NCI-H146 treated with DMSO at 0.1 percent for 48 hours (cell line): ENCODE measurements around the gene CCNE1.
"Not testable (repeated sequence)": the region's sequence is repeated elsewhere in the genome, so short reads cannot be mapped to it uniquely, and the experiment has no call there.

Experiments
- DNase-seq: peaks from one replicate; lab custom pipeline; 2025; ENCODE audit not compliant: unreplicated experiment; lab: John Stamatoyannopoulos, UW

Gene CCNE1

DNA sequence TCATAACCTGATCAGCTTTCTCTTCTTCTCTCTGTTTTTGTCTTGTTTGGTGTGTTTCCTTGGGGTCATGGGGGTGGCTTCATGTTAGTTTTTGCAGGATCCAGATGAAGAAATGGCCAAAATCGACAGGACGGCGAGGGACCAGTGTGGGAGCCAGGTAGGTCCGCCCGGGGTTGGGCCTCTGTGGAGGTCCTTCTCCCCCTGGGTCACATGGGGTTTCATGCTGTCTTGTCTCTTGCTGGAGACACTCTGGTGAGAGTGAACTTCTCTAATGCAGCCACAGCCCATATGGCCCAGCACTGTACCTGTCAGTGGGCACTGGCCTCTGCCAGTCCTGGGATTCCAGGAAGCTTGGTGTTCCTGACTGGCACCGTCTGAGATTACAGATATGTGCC lies 1.1 kb downstream of the CCNE1 start:
- DNase-seq = no peak

DNA sequence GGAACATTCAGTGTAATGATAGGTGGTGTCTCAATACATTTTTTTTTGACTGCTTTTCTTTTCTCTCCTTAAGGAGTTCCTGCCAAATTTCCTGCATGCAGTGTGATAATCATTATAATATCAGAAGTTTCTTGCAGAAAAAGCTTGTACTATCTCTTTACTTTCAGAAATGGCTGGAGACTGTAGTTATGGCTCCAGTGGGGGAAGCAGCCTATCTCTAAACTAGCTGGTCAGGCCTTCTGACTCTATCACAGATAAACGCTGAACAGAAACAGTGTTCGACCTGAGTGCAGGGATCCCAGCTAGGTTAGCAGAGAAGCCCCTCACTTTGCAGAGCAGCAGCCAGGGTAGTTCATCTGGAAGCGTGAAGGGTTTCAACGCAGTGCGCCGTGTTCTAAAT lies 1.9 kb downstream of the CCNE1 start:
- DNase-seq = no peak

DNA sequence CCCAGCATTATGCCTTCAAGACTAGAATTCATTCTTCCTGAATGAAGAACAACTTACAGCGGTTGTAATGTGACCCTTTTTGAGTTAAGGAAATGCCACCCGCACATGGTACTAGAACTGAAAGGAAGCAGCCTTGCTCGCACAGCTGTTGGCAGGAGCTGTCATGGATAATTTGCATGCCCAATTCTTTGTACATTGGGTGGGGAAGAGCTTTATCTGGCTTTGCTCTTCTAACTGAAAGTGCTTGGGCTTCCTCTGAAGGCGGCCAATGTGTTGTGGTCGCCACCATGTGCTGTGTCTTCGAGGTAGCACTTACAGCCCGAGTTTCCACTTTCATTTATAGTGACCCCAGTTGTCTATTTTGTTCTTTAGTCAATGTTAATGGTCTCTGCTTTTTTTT lies 3.4 kb downstream of the CCNE1 start:
- no peak for DNase-seq

DNA sequence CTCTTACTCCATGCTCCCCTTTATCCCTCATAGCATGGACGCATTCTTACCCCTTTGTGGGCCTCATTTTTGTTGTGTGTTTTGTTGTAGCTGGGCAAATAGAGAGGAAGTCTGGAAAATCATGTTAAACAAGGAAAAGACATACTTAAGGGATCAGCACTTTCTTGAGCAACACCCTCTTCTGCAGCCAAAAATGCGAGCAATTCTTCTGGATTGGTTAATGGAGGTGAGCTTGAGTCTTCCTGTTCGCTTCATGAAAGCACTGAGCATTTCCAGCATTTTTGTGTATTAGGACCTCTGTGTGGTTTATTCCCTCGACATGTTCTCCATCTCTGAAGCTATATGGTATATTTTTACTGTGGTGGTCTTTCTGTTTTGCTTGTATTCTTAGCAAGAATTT lies 5.5 kb downstream of the CCNE1 start:
- DNase-seq = no peak

DNA sequence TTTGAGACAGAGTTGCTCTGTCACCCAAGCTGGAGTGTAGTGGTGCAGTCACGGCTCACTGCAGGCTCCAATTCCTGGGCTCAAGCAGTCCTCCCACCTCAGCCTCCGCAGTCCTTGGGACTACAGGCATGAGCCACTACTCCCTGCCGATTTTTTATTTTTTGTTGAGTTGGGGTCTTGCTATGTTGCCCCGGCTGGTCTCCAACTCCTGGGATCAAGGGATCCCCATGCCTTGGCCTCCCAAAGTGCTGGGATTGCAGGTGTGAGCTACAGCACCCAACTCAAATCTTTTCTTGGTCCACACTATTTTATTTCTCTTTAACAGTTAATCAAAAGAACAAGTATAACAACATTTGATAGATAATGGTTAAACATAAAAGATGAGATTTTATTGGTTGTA lies 7.5 kb downstream of the CCNE1 start:
- no peak for DNase-seq

DNA sequence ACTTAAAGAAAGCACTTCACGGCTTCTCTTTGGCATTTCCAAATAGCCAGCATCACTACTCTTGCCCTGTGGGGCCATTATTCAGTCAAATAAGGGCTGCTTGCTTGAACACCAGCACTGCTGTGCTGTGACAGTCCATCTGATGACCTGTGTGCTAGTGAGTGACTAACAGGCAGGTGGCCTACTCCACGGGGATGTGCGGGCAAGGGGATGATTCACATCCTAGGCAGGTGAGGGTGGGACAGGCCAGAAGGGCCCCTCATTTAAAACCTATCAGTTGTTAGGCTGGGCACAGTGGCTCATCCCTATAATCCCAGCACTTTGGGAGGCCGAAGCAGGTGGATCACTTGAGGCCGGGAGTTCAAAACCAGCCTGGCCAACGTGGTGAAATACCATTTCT lies 8.2 kb downstream of the CCNE1 start:
- no peak for DNase-seq

- DNase-seq = no peak
Measured at GRCh38 chr19:29823581-29824330, 12.0 kb downstream of the CCNE1 start.

DNA sequence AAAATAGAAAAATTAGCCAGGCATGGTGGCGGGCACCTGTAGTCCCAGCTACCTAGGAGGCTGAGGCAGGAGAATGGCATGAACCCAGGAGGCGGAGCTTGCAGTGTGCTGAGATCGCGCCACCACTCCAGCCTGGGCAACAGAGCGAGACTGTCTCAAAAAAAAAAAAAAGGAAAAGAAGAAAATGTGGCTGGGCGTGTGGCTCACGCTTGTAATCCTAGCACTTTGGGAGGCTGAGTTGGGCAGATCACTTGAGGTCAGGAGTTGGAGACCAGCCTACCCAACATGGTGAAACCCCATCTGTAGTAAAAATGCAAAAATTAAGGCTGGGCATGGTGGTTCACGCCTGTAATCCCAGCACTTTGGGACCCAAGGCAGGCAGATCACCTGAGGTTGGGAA lies 13.5 kb downstream of the CCNE1 start:
- not testable (repeated sequence) for DNase-seq

DNA sequence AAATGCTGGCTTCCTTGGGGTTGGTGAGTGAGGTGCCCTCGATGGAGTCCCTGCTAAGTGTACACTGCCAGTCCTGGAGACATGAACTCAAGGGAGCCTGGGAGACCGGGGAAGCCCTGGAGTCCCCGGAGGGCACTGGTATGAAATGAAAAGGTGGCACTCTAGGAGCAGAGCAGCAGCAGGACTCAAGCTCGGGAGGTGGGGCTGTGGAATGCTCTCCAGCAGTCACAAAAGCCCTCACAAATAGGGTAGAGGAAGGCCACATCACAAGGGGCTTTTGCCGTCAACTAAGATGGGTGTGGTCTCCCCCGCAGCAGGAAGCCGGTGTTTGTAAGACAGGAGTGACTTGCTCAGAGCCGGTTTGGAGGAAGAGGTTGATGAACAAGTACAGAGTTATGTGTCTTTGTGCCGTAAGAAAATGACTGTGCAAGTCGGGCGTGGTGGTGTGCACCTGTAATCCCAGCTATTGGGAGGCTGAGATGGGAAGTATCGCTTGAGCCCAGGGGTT lies 19.3 kb downstream of the CCNE1 start:
- no peak for DNase-seq

GRCh38 chr19:29831686-29832085 lies 19.9 kb downstream of the CCNE1 start:
- no peak for DNase-seq

GRCh38 chr19:29832801-29833200 lies 21.0 kb downstream of the CCNE1 start:
- no peak for DNase-seq

DNA sequence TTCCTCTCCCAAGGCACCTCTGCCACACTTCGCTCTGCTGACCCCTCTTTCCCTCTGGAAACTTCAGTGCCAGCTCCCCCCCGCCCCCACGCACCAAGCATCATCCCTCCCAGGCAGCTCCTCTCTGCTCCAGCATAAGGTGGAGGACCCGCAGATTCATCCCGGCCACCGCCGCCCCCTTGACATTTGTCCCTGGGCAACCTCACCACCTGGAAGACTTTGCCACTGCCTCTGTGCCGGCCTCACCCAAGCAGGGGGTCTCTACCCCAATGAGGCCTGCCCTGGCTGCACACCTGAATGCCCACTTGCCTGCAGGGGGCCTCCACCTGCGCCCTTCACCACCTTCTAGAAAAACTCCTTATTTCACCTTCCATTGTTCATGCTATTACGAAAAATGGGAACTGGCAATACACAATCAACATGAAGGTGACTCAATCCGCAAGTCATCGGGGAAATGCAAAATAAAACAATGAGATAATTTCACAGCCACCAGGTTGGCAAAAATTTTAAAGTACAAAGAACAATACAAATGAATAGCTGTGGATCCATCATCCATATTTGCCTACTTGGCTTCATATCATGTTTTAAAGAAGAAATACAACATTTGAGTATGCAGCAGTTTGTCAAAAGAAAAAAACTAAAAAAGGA lies 21.9 kb downstream of the CCNE1 start:
- no peak for DNase-seq

GRCh38 chr19:29834991-29835846 lies 23.4 kb downstream of the CCNE1 start:
- DNase-seq = no peak

DNA sequence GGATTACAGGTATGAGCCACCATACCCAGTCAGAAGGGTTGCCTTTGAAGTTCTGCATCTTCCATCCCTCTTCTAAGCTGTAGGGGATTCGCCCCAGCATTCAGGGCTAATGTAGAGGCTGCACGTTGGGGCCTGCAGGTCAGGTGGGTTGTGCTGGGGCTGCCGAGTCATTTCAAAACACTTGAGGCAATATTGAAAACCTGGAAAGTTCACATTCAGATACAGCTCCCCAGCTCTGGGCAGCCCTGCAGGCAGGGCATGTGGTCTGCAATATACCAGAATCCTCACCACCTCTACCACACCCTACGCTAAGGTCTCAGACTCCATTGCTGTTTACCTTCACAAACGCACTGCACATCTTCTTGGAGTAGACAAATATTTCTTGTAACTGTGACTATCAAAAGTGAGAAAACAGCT lies 24.6 kb downstream of the CCNE1 start:
- no peak for DNase-seq

DNA sequence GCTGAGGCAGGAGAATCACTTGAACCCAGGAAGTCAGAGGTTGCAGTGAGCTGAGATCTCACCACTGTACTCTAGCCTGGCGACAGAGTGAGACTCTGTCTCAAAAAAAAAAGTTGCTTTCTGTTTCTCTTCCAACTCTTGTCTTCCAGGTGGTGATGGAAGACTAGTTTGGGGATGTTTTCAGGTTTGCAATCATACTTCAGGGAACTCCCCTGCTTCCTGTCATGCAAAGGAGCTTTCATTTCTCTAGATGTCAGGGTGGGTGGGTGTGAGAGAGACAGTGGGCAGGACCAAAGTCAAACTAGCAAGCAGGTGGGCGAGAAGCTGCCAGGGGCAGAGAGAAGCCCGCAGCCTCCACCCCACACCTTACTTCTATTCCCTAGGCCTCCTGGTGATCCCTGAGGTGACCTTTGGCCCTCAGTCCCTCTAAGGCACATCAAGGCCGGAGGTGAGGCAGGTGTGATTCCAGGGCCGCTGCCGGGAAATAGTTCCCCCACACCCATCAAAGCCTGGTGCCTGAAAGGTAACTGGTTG lies 25.7 kb downstream of the CCNE1 start:
- DNase-seq = no peak

GRCh38 chr19:29837996-29838395 lies 26.2 kb downstream of the CCNE1 start:
- no peak for DNase-seq

- DNase-seq = no peak
Measured at GRCh38 chr19:29840066-29840950, 28.5 kb downstream of the CCNE1 start.

GRCh38 chr19:29841209-29841558 lies 29.4 kb downstream of the CCNE1 start:
- no peak for DNase-seq

DNA sequence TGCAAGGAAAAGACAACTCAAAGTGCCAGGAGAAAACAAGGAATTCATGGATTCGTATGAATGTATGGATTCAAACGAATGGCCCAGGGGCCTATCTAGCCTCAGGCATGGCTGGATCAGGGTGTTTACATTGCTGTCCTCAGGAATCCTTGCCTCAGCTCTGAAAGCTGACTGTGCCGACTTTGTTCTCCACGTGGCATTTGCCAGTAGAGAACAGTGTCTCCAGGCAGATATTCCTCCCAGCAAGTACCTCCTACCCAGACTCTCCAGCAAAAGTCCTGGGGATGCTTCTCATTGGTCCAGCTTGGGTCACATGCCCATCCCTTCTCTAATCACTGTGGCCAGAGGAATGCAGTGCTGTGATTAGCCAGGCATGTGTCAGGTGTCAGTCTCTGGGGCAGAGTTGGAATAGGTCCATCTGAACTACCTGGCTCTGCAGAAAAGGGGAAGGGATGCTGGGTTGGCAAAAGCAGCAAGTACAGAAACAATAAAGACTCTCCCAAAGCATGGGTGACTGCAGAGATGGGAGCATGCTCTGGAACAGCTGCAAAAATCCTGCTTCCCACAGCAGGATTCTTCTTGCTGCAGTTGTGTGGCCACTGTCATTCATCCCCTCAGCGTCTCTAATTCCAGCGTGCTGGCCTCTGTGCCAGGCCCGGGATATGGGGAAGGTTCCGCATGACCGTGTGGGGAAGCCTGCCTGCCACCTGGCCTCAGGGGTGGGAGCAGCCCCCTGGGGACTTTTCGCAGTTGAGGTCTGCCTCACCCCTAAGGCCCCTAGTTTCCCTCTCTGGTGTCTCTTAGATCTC lies 30.0 kb downstream of the CCNE1 start:
- peak; percentile 30 for DNase-seq
